Measurements from ENCODE around the gene TP53BP2.

TP53BP2 gene

DNA sequence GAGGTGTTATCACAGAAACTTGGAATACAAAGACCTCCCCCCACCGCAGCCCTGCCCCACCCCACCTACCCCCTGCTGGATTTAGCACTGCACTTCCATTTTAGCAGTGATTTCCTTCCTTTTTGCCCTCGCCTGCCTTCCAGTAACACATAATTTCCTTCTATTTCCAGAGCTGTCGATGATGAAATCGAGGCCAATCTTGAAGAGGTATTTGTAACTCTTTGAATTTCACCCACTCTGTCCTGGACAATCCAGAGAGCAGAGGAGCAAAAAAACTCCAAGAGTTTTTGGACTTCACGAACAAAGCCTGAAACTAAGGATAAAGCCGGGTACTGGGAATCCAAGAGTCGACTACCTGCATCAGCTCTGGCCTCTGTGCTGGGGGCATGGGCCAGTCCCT lies 84.3 kb downstream of the TP53BP2 start:
- no peak for DNase-seq
- H3K36me3 ChIP-seq: no peaks in the 10 kb centered on the region; the same call in 1 of the 2 replicates

DNA sequence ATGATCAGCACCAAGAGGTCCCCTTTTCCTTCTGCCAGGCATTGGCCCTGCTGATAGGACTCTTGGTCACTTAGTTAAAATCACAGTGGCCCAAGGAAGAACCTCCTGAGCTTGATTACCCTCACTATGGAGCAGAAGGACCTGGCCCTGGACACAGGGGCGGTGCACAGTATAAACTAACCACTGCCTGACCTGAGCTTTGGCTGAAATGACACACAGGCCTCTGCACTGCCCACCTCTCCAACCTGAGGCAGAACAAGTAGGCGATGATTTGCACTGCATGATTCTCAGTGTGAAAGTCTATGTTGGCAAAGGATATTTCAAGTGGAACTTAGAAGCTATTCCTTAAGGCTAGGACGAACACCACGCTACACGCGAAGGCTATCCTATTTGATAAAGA lies 84.9 kb downstream of the TP53BP2 start:
- Histone ChIP-seq H3K36me3 (no peaks in the 10 kb centered on the region; the same call in 1 of the 2 replicates), H3K27me3 (ENCODE audit: insufficient read depth, low read depth, severe bottlenecking) (no peaks in the 10 kb centered on the region), H3K27ac (no peak overlapping the region), H3K9me3 (ENCODE audit: severe bottlenecking) (no peaks in the 10 kb centered on the region), H3K4me3 (ENCODE audit: low read depth, low read length) (no peak overlapping the region)
- no peak for TF ChIP-seq CTCF (IDR thresholded peaks at IDR 0.05; ENCODE audit: low read depth, low read length)
- DNase-seq: no peak

More for the DNA sequence above, 84.3 kb downstream of the TP53BP2 start:
- H3K4me3 ChIP-seq (ENCODE audit: low read depth, low read length): no peak overlapping the region
- no peak overlapping the region for H3K27ac ChIP-seq
- H3K27me3 ChIP-seq (ENCODE audit: insufficient read depth, low read depth, severe bottlenecking): no peaks in the 10 kb centered on the region
- TF ChIP-seq CTCF (IDR thresholded peaks at IDR 0.05; ENCODE audit: low read depth, low read length): no peak
- no peaks in the 10 kb centered on the region for H3K9me3 ChIP-seq (ENCODE audit: severe bottlenecking)

GRCh38 chr1:223759273-223759672 lies 86.5 kb downstream of the TP53BP2 start:
- Histone ChIP-seq H3K4me3 (ENCODE audit: low read depth, low read length) (no peak overlapping the region), H3K27ac (no peak overlapping the region), H3K36me3 (no peaks in the 10 kb centered on the region; the same call in 1 of the 2 replicates), H3K9me3 (ENCODE audit: severe bottlenecking) (no peaks in the 10 kb centered on the region), H3K27me3 (ENCODE audit: insufficient read depth, low read depth, severe bottlenecking) (no peaks in the 10 kb centered on the region)
- DNase-seq: peak; percentile 8
- no peak for TF ChIP-seq CTCF (IDR thresholded peaks at IDR 0.05; ENCODE audit: low read depth, low read length)

DNA sequence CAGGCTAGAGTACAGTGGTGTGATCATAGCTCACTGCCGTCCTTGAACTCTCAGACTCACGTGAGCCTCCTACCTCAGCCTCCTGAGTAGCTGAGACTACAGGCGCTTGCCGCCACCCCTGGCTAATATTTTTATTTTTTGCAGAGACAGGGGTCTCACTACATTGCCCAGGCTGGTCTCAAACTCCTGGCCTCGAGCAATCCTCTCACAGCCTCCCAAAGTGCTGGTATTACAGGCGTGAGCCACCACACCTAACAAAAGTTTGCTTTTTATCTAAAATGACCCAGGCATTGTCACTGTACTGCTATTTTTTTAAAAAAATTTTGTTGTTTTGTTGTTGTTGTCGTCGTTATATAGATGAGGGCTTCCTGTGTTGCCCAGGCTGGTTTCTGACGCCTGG lies 87.0 kb downstream of the TP53BP2 start:
- Histone ChIP-seq H3K36me3 (no peaks in the 10 kb centered on the region; the same call in 1 of the 2 replicates), H3K27ac (no peak overlapping the region)
- no peak for TF ChIP-seq CTCF (IDR thresholded peaks at IDR 0.05; ENCODE audit: low read depth, low read length)

DNA sequence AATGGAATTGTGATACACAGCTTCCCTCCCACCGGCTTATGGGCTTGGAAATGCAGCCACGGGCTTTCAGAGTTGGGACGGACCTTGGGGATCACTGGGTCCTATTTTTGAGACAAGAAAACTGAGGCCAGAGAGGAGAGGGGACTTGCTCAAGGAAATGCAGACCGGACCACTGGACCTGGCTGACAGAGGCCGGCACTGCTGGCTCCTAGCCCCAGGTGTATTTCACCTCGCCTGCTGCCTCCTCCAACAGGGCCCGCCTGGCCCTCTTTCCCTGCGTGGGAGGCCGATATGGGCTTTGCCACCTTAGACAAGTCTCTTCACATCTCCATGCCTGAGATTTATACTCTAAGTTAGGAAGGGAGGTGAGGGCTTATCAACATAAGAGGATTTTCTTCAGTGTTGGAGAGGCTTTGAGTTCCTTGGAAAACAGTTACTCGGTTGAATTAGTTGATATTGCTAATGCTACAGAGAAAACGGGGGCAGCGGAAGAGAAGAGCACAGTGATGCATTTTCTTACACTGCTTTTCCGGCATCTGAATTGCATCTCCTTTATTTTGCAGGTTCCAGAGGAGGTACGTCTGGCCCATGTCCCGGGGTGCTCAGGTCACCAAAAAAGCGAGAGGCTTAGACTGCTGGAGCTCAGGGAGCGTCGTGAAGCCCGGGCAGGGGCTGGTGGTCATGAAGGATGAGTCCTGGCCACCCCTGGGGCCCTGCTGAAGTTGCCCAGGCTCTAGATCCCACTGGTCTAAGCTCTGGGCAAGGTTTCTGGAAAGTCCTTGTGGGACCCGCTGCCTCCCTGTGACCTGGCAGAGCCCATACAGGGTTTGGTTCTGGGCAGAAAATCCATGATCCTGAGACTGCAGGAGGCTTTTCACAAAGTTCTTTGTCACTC lies 88.7 kb downstream of the TP53BP2 start:
- H3K4me3 ChIP-seq (ENCODE audit: low read depth, low read length): peak overlapping the region; percentile 14; the same call in 1 of the 2 replicates
- peak; percentile 33 for DNase-seq
- TF ChIP-seq CTCF (IDR thresholded peaks at IDR 0.05; ENCODE audit: low read depth, low read length): no peak
- H3K27ac ChIP-seq: peak overlapping the region; percentile 56
- no peaks in the 10 kb centered on the region for H3K9me3 ChIP-seq (ENCODE audit: severe bottlenecking)
- H3K36me3 ChIP-seq: no peaks in the 10 kb centered on the region; the same call in 1 of the 2 replicates
- H3K27me3 ChIP-seq (ENCODE audit: insufficient read depth, low read depth, severe bottlenecking): no peaks in the 10 kb centered on the region

More for the DNA sequence above, 87.0 kb downstream of the TP53BP2 start:
- H3K27me3 ChIP-seq (ENCODE audit: insufficient read depth, low read depth, severe bottlenecking): no peaks in the 10 kb centered on the region
- H3K4me3 ChIP-seq (ENCODE audit: low read depth, low read length): no peak overlapping the region
- no peaks in the 10 kb centered on the region for H3K9me3 ChIP-seq (ENCODE audit: severe bottlenecking)
- DNase-seq: no peak

Measured in WERI-Rb-1 (cell line).